Measurements from ENCODE around the gene KCNK18.
"Not testable (repeated sequence)": the region's sequence is repeated elsewhere in the genome, so short reads cannot be mapped to it uniquely, and the experiment has no call there.

The KCNK18 gene

GRCh38 chr10:117222552-117222951, 25.3 kb downstream of the KCNK18 start:
- DNase-seq (ENCODE audit: low read depth): no peak

- no peak for DNase-seq (ENCODE audit: low read depth)
Measured at GRCh38 chr10:117222976-117223692, 25.8 kb downstream of the KCNK18 start.

DNA sequence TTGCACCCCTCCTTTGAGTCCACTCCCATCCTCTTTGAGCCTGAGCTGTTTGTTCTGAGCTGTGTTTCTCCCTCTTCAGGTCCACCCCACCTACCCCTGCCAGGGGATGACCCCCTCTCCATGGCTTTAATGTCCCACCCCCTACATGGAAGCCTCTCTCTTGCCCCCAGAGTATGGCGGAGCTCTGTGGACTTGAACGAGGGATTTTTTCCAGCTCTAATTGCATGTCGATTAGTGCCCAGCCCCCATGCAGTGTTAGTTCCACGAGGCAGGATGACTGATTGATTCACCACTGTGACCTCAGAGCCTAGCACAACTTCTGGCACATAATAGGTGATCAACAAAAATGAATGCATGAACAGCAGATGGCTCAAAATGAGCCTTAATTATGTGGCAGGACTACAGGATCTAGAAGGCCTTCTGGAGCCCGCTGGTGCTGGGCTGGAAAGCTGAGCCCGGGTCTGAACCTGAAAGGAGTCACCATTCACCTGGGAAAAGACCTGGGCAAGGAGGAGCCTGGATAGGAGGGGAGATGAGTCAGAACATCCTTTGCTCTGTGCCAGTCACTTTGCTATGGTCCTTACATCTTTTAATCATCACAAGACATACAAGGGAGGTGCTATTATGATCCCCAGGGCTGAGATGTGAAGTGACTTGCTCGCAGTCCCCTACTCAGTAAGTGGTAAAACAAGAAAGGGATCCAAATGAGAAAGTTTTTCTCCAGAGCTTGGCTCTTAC, 26.6 kb downstream of the KCNK18 start:
- no peak for DNase-seq (ENCODE audit: low read depth)

- no peak for DNase-seq (ENCODE audit: low read depth)
Measured at GRCh38 chr10:117224881-117225280, 27.6 kb downstream of the KCNK18 start.

DNA sequence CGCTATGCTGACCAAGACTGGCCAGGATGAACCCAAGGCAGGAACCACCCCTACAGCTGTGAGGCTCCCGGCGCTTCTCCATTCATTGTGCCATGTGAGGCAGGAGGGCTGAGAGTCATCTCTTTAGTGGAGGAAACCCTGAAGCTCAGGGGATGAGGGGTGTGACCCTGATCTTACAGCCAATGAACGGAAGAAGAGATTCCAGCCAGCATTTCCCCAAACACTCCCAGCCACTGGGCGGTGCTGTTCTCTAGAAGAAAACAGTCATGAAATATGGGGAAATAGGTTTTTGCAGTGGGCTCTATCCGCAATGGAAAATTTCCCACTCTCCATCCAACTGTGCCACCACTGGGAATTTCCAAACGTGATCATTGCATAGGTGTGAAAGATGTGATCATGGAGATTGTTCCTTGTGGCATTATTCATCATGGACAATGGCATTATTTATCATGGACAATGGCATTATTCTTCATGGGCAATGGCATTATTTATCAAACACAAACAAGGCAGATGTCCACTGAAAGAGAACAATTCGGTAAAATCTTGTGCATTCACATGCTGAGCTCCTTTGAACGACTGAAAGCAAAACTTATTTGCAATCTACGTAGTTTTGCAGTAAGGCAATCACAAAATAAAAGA, 29.6 kb downstream of the KCNK18 start:
- no peak for DNase-seq (ENCODE audit: low read depth)

GRCh38 chr10:117228210-117228609, 30.9 kb downstream of the KCNK18 start:
- DNase-seq (ENCODE audit: low read depth): no peak

GRCh38 chr10:117230107-117230506, 32.8 kb downstream of the KCNK18 start:
- DNase-seq (ENCODE audit: low read depth): not testable (repeated sequence)

DNA sequence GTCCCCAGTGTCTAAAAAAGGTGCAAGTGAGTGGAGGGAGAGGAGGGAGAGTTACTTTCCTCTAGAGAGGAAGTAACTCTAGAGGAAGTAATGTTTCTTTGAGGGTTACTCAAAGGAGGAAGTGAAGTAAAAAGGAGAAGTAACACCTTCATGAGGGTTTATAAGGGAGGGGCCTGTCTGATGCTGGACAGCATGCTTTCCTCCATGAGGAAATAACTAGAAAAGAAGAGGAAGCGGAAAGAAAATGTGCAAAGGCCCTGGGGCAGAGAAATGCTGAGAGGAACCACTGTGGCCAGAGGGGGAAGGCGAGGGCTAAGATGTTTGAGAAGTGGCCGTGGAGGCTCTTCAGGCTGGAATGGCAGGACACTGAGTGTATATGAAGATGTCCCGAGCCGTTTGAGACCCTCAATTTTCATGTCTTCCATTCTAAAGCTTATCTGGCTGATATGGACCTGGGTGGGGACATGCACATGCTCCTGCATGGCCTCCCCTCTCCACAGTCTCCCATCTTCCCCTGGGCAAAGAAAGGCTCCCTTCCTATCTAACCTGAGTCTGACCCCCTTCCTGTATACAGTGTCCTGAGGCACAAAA, 40.2 kb downstream of the KCNK18 start:
- DNase-seq (ENCODE audit: low read depth): no peak

GRCh38 chr10:117239051-117239450, 41.8 kb downstream of the KCNK18 start:
- DNase-seq (ENCODE audit: low read depth): no peak

- DNase-seq (ENCODE audit: low read depth): no peak
Measured at GRCh38 chr10:117239721-117240620, 42.7 kb downstream of the KCNK18 start.

- no peak for DNase-seq (ENCODE audit: low read depth)
Measured at GRCh38 chr10:117240621-117241529, 43.6 kb downstream of the KCNK18 start, which contains the start of gene SLC18A2. Gene SLC18A2, plus strand, starts transcription at chr10:117241114. Its CDS starts 580 bp downstream, at chr10:117241694.

DNA sequence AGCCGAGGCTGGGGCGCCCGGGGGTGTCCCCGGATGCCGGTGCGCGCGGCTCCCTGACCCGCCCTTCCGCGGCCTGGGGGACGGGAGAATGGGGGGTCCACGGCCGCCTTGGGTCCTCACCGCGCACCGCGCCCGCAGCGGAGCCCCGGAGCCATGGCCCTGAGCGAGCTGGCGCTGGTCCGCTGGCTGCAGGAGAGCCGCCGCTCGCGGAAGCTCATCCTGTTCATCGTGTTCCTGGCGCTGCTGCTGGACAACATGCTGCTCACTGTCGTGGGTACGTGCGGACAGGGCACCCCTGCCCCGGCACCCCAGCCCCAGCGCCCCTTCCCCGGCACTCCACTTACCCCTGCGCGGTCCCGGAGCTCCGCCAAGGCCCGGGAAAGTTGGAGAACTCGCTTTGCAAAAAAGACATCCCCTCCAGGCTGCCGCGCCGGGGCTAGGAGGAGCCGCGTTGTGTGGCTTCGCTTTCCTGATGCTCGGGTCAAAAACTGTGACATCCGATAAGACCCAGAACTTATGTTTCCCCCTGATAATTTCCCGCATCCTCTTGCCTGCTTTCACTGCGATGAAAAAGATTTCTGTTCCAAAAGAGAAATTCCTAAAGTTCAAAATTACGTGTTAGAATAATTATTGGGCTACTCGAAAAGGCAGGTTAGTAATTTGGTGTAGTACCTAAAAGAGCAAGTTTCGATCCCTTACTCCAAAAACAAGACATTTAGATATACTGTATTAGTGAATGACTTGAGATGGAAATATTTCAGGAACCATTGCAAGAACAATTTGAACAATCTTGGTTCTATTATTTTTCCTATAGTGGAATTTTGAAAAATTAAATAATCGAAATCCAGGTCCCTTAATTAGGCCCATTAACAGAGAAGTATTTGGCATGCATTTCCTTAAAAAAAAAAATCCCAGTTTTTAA, 44.5 kb downstream of the KCNK18 start:
- DNase-seq (ENCODE audit: low read depth): no peak

- no peak for DNase-seq (ENCODE audit: low read depth)
Measured at GRCh38 chr10:117242463-117242832, 45.2 kb downstream of the KCNK18 start.

- no peak for DNase-seq (ENCODE audit: low read depth)
Measured at GRCh38 chr10:117246997-117247671, 49.8 kb downstream of the KCNK18 start.

- no peak for DNase-seq (ENCODE audit: low read depth)
Measured at GRCh38 chr10:117248750-117249465, 51.6 kb downstream of the KCNK18 start.

- DNase-seq (ENCODE audit: low read depth): no peak
Measured at GRCh38 chr10:117249493-117250093, 52.3 kb downstream of the KCNK18 start.

- DNase-seq (ENCODE audit: low read depth): no peak
Measured at GRCh38 chr10:117250411-117250810, 53.1 kb downstream of the KCNK18 start.

DNA sequence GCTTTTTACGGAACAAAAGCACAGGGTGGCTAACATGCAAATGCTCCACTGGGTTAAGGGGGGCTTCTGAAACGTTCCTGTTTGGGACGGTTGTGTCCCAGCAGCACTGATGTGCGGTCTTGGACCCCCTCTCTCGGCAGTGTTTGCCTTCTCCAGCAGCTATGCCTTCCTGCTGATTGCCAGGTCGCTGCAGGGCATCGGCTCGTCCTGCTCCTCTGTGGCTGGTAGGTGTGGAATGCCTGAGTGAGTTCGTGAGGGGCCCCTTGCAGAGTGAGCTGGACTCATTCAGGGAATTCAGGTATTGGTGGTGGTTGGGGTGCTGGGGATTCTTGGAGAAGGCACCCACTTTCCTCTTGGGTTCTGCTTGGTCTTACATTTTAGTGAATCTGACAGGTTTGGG, 56.6 kb downstream of the KCNK18 start:
- DNase-seq (ENCODE audit: low read depth): no peak

All from stimulated activated CD8-positive, alpha-beta memory T cell treated with anti-CD3 and anti-CD28 coated beads, Interleukin-12 subunit alpha, Interleukin-12 subunit beta, amount 100 ng/mL, for 1 hour (primary cell).